AG04449 (cell line): ENCODE data around the gene THRB.

Experiments used
- CTCF ChIA-PET: fragments of 350-600 bp; formaldehyde crosslinking; extraction: SDS; loops from one replicate; lab custom pipeline; 2021; ENCODE audit warnings: antibody characterized with exemption; lab: Yijun Ruan, JAX
- POLR2A ChIA-PET: fragments of 400-600, 350-600 bp; formaldehyde crosslinking; extraction: SDS; loops from one replicate; lab custom pipeline; 2020; ENCODE audit warnings: antibody characterized with exemption, inconsistent platforms; lab: Yijun Ruan, JAX
- DNase-seq: peaks from one replicate; pipeline ENCODE4 v3.0.0-alpha.2; 2010; ENCODE audit warnings: low read depth, low spot score
- H3K4me3 ChIP-seq: 2 replicates; pipeline ENCODE4 v1.5.1; 2011; ENCODE audit warnings: low read depth, mild to moderate bottlenecking, control low read depth, low read length
- TF ChIP-seq, protein P1 (sequence below): IDR thresholded peaks from one replicate; pipeline ENCODE4 v1.5.1; 2011; ENCODE audit warnings: mild to moderate bottlenecking, moderate library complexity, low read length, control low read depth, inconsistent platforms; ENCODE audit not compliant: insufficient read depth; ENCODE audit errors: missing control alignments

Gene THRB

DNA sequence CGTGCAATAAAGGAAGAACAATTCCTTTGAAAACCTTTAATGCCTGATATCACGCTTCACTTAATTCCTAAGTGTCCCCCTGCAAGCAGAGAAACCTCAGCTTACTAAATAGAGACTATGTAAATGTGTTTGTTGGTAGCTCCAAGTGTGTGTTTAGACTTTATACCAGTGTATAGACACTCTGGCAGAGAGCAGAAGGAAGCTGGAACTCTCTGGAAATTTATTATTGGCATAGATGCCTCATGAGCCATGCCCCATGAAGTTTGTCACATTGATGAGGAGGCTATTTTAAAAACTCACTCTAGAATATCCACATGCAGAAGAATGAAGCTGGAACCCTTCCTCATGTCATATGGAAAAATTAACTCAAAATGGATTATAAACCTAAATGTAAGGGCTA, 99.9 kb downstream of the THRB start:
- H3K4me3 ChIP-seq = no peak overlapping the region
- ChIA-PET POLR2A (no interaction called here), CTCF (no interaction called here)
- TF ChIP-seq, protein P1, sequence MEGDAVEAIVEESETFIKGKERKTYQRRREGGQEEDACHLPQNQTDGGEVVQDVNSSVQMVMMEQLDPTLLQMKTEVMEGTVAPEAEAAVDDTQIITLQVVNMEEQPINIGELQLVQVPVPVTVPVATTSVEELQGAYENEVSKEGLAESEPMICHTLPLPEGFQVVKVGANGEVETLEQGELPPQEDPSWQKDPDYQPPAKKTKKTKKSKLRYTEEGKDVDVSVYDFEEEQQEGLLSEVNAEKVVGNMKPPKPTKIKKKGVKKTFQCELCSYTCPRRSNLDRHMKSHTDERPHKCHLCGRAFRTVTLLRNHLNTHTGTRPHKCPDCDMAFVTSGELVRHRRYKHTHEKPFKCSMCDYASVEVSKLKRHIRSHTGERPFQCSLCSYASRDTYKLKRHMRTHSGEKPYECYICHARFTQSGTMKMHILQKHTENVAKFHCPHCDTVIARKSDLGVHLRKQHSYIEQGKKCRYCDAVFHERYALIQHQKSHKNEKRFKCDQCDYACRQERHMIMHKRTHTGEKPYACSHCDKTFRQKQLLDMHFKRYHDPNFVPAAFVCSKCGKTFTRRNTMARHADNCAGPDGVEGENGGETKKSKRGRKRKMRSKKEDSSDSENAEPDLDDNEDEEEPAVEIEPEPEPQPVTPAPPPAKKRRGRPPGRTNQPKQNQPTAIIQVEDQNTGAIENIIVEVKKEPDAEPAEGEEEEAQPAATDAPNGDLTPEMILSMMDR = no peak
- no peak for DNase-seq

DNA sequence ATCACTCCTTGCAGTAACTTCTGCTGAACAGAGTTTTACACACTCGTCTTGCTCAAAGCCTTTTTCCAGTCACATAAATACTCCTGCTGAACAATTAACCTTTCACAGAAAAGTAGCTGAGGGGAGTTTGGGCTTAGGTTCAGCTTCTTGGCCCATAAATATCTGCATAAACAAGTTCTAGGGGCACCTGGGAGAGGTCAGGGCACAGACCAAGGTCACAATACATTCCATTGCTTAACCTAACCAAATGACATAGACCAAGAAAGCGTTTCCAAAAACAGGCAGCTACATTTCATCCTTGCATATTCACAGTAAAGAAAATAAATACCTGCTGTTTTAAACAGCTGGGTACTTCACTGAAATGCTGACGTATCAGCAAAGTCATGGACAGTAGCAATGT, 101.3 kb downstream of the THRB start:
- no peak for DNase-seq
- H3K4me3 ChIP-seq = no peak overlapping the region
- CTCF ChIA-PET = no interaction called here
- POLR2A ChIA-PET = no interaction called here
- TF ChIP-seq, protein P1 = no peak

DNA sequence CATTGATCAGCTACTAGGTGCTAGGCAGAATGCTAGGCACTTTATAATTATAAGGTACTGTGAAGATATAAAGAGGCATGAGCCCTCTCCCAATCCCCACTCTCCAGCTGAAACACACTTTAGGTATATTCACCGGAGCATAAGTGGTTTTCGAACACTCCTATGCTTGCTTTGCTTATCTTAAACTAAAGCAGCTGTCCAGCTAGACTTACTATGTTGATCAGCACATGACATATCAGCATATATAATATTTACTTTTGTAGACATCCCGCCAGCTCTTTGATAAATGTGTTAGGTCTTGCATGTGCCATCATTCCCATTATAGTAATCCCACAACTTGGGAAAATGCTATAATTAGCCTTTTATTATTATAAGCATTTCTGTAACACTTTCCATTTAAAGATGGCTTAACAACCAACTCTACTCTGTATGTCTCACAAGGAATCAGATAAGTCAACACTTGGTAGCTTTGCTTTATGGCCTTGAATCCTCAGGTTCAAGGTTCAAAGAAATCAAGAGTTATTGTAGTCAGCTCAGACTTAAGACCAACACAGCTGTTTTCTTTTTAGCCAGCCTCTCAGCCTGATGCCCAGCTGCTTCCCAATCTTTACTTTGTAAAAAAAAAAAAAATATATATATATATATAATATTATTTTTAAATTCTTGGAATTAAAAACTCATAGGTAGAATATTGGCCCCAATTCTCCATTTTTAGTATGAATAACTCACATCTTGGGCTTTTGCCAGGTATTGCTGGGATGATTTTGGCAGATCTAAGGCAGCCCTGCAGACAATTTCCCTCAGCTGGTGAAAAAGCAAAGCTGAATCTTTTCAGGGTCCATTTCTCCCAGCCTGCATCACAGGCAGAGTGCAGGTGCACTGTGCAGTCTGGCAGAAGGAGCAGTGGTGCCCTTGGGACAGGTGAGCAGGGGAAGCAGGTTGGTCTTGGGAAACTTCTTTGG, 104.2 kb downstream of the THRB start:
- ChIA-PET POLR2A (no interaction called here), CTCF (no interaction called here)
- TF ChIP-seq, protein P1 = no peak
- no peak for DNase-seq
- no peak overlapping the region for H3K4me3 ChIP-seq

DNA sequence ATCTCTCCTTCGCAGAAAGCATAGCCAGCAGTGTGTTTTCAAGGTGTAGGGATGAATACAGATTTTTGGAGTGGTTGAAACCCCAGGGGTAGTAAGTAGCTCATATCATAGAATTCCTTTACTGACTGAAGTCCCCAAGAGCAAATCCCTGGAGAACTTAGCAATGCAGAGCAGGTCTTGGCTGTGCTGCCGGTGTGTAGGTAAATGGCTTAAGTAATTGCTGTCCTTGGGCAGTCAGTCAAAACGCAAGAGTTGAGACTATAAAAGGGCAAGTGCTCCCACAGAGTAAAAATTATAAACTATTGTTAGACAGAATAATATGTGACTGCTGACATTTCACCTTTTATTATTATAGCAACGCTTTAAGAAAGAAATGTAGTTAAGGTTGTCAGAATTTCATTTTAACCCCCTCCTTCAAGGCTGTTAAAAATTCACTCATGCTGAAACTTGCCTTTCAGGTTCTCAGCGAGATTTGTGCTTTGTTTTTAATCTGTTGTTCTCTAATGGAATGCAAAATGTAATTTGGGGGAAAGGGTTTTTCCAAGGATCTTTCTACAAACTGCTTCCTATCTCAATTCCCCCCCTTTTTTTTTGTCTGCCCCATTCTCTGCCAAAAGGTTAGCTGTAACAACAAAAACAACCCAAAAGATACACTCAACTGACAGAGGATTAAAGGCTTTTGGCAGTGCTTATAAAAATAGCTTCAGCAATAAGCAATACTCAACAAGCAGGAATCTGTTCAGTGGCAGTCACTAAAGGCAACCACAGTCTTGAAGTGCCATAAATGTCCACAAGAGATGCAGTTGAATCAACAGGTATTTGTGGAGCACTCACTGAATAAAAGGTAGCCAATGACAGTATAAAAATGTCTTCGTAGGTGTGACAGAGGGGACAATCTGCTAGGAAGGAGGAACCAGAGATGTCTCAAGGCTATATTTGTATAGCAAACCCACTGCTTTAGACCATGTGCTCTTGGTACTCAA, 105.3 kb downstream of the THRB start:
- POLR2A ChIA-PET = no interaction called here
- CTCF ChIA-PET = no interaction called here
- TF ChIP-seq, protein P1 = no peak
- no peak for DNase-seq
- no peak overlapping the region for H3K4me3 ChIP-seq

DNA sequence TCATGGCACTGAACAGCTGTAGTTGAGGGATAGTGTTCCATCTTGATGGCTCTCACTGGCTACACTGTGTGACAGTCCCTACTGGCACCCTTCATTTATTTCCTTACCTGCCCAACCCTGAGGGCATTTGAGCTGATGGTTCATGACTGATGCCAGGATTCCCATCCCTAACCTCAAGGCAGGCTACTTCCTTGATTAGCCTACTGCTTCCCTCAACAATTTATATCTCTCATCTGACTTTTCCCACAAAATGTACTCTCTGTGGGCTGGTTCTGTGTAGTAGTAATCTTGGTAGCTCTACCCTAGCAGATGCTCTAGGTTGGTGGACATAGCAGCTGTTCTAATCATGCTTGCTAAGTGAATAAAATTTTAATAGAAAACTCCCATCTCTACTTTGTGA, 106.0 kb downstream of the THRB start:
- ChIA-PET POLR2A (no interaction called here), CTCF (no interaction called here)
- DNase-seq = no peak
- TF ChIP-seq, protein P1 = no peak
- no peak overlapping the region for H3K4me3 ChIP-seq

DNA sequence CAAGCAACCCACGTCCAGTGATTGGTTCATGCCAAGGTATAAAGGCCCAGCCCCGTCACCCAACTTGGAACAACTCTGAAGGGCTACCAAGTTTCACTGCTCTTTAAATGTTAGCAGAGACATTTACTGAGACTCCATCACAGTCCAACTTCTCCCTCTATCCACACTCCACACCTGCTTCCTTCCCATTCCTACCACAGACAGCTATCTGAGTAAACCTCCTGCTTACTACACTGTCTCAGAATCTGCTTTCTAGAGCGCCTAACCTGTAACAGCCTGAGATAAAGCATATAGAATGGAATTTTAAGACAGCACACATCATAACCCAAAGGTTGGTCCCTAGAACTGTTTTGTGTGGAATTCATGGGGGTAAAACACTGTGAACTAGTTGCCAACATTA, 106.5 kb downstream of the THRB start:
- TF ChIP-seq, protein P1 = no peak

More for the DNA sequence above, 106.5 kb downstream of the THRB start:
- CTCF ChIA-PET = no interaction called here
- no peak for DNase-seq
- H3K4me3 ChIP-seq = no peak overlapping the region
- POLR2A ChIA-PET = no interaction called here
